AG04449 (cell line): ENCODE data around the gene PDIA2.

Experiments
- CTCF ChIA-PET: fragments of 350-600 bp; formaldehyde crosslinking; extraction: SDS; loops from one replicate; lab custom pipeline; 2021; ENCODE audit warnings: antibody characterized with exemption; lab: Yijun Ruan, JAX
- POLR2A ChIA-PET: fragments of 400-600, 350-600 bp; formaldehyde crosslinking; extraction: SDS; loops from one replicate; lab custom pipeline; 2020; ENCODE audit warnings: antibody characterized with exemption, inconsistent platforms; lab: Yijun Ruan, JAX
- DNase-seq: peaks from one replicate; pipeline ENCODE4 v3.0.0-alpha.2; 2010; ENCODE audit warnings: low read depth, low spot score
- H3K4me3 ChIP-seq: 2 replicates; pipeline ENCODE4 v1.5.1; 2011; ENCODE audit warnings: low read depth, mild to moderate bottlenecking, control low read depth, low read length
- CTCF ChIP-seq: IDR thresholded peaks from one replicate; pipeline ENCODE4 v1.5.1; 2011; ENCODE audit warnings: mild to moderate bottlenecking, moderate library complexity, low read length, control low read depth, inconsistent platforms; ENCODE audit not compliant: insufficient read depth; ENCODE audit errors: missing control alignments

PDIA2 gene

GRCh38 chr16:283033-283805 lies at the start of gene PDIA2:
TSS of gene PDIA2 (plus strand) at chr16:283164. CDS start at chr16:283170, 6 bp downstream.
- no peak within 1 kb of the TSS for H3K4me3 ChIP-seq
- POLR2A ChIA-PET = no interaction called here
- CTCF ChIA-PET = no interaction called here
- no peak for TF ChIP-seq CTCF
- no peak for DNase-seq

GRCh38 chr16:234468-235305 lies 48.3 kb upstream of the PDIA2 start, which contains the start of gene FAM234A:
TSS of gene FAM234A (plus strand) at chr16:234821. CDS start at chr16:254414, 19,593 bp downstream.
- DNase-seq = no peak
- POLR2A ChIA-PET = interaction anchor here (0.7 to 1.1 kb wide), 2 partner anchors 9 to 399 kb away, joined by 3 read pairs; no protein-coding TSS in a partner anchor

GRCh38 chr16:239948-240277 lies 43.1 kb upstream of the PDIA2 start:
- CTCF ChIA-PET = no interaction called here

More at GRCh38 chr16:234468-235305, 48.3 kb upstream of the PDIA2 start, which contains the start of gene FAM234A:
- TF ChIP-seq CTCF = peak; percentile 40
- H3K4me3 ChIP-seq = peak within 1 kb of the TSS; percentile 96
- CTCF ChIA-PET = interaction anchor here (1.0 to 1.9 kb wide), 14 partner anchors 9 to 170 kb away, joined by 3 to 15 read pairs (median 4); no protein-coding TSS in a partner anchor

GRCh38 chr16:240559-240958 lies 42.4 kb upstream of the PDIA2 start:
- POLR2A ChIA-PET = no interaction called here
- CTCF ChIA-PET = interaction anchor here (1.0 kb wide), 1 partner anchor 9 kb away, joined by 3 read pairs; no protein-coding TSS in a partner anchor
- TF ChIP-seq CTCF = no peak

More at GRCh38 chr16:239948-240277, 43.1 kb upstream of the PDIA2 start:
- no peak for TF ChIP-seq CTCF
- DNase-seq = no peak
- POLR2A ChIA-PET = no interaction called here
- H3K4me3 ChIP-seq = no peak overlapping the region

GRCh38 chr16:242281-242680 lies 40.7 kb upstream of the PDIA2 start:
- POLR2A ChIA-PET = no interaction called here

More at GRCh38 chr16:240559-240958, 42.4 kb upstream of the PDIA2 start:
- DNase-seq = no peak
- no peak overlapping the region for H3K4me3 ChIP-seq

More at GRCh38 chr16:242281-242680, 40.7 kb upstream of the PDIA2 start:
- CTCF ChIA-PET = interaction anchor here (1.2 to 1.4 kb wide), 2 partner anchors 110 to 120 kb away, joined by 3 read pairs; no protein-coding TSS in a partner anchor
- H3K4me3 ChIP-seq = no peak overlapping the region
- no peak for TF ChIP-seq CTCF
- no peak for DNase-seq
